Tibial artery (tissue), 4 donors: ENCODE measurements around the gene LGR6.

Source experiments
- DNase-seq, 2 donors: peaks; one replicate each; pipeline ENCODE4 v3.0.0-alpha.2; 2019
- H3K27ac ChIP-seq, 2 donors: fragments of 200-600 bp; sonication (generic) in 1 of 2; 1 replicate in 1 of 2; 2 replicates in 1 of 2; pipeline ENCODE4 v1.5.1; 2018 to 2019; ENCODE audit warnings: mild to moderate bottlenecking in 1 of 2
- H3K27me3 ChIP-seq, 2 donors: fragments of 200-600 bp; sonication (generic) in 1 of 2; one replicate each; pipeline versions ENCODE4 v1.5.1 to v1.6.0; 2016 to 2019
- H3K36me3 ChIP-seq, 3 donors: fragments of 200-600 bp; sonication (generic) in 2 of 3; one replicate each; pipeline ENCODE4 v1.5.1; 2016 to 2019; ENCODE audit warnings: mild to moderate bottlenecking in 2 of 3
- H3K4me1 ChIP-seq, 4 donors: fragments of 200-600 bp; sonication (generic) in 2 of 4; 1 replicate in 3 of 4; 2 replicates in 1 of 4; pipeline ENCODE4 v1.5.1; 2016 to 2019
- H3K4me3 ChIP-seq, 2 donors: fragments of 200-600 bp; sonication (generic) in 1 of 2; 1 replicate in 1 of 2; 2 replicates in 1 of 2; pipeline ENCODE4 v1.5.1; 2018 to 2019; ENCODE audit warnings: mild to moderate bottlenecking in 2 of 2
- H3K9me3 ChIP-seq, 3 donors: fragments of 200-600 bp; sonication (generic) in 1 of 3; one replicate each; pipeline ENCODE4 v1.5.1; 2016 to 2019
- intact Hi-C: fragments of 100-400 bp; cut with DNase I; formaldehyde crosslinking; loops from one replicate; pipeline ENCODE4 v1.15.0; 2023; ENCODE audit warnings: low total_unique reads
- TF ChIP-seq, protein P1 (sequence below), 2 experiments: fragments of 200-600 bp in 1 of 2; fragments of 450-650 bp in 1 of 2; IDR thresholded peaks; one replicate each; pipeline ENCODE4 v1.5.1; 2017 to 2019; ENCODE audit warnings: antibody characterized with exemption in 2 of 2, mild to moderate bottlenecking in 1 of 2, moderate library complexity in 1 of 2

The LGR6 gene

DNA sequence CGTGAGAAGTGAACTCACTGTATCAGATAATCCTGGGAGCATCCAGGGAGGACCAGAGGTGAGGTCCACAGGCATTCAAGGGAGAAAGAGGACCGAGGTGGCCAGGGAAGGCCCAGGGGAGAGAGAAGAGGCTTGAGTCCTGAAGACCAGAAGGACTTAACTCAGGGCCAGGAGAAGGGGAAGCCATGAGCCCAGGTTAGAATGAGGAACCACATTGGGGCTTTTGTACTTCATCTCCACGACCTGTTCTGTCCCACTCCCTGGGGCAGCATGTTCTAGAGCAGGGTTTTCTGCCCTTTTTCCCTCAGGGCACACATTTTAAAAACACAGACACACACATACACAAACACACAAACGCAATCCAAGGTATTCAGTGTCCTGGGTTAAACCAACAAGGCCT is 8.4 kb downstream of the LGR6 start:
- TF ChIP-seq, protein P1, sequence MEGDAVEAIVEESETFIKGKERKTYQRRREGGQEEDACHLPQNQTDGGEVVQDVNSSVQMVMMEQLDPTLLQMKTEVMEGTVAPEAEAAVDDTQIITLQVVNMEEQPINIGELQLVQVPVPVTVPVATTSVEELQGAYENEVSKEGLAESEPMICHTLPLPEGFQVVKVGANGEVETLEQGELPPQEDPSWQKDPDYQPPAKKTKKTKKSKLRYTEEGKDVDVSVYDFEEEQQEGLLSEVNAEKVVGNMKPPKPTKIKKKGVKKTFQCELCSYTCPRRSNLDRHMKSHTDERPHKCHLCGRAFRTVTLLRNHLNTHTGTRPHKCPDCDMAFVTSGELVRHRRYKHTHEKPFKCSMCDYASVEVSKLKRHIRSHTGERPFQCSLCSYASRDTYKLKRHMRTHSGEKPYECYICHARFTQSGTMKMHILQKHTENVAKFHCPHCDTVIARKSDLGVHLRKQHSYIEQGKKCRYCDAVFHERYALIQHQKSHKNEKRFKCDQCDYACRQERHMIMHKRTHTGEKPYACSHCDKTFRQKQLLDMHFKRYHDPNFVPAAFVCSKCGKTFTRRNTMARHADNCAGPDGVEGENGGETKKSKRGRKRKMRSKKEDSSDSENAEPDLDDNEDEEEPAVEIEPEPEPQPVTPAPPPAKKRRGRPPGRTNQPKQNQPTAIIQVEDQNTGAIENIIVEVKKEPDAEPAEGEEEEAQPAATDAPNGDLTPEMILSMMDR (IDR thresholded peaks at IDR 0.05): no peak
- intact Hi-C loops: no loop called here
- Histone ChIP-seq H3K4me3 (no peak overlapping the region), H3K36me3 (no peaks in the 10 kb centered on the region), H3K27me3 (no peaks in the 10 kb centered on the region), H3K4me1 (peaks cover 0 to 54% (median 42%) of the 10 kb centered on the region in 4 donors), H3K9me3 (no peaks in the 10 kb centered on the region), H3K27ac (peak overlapping the region; percentile 82 to 93)
- no peak for DNase-seq

DNA sequence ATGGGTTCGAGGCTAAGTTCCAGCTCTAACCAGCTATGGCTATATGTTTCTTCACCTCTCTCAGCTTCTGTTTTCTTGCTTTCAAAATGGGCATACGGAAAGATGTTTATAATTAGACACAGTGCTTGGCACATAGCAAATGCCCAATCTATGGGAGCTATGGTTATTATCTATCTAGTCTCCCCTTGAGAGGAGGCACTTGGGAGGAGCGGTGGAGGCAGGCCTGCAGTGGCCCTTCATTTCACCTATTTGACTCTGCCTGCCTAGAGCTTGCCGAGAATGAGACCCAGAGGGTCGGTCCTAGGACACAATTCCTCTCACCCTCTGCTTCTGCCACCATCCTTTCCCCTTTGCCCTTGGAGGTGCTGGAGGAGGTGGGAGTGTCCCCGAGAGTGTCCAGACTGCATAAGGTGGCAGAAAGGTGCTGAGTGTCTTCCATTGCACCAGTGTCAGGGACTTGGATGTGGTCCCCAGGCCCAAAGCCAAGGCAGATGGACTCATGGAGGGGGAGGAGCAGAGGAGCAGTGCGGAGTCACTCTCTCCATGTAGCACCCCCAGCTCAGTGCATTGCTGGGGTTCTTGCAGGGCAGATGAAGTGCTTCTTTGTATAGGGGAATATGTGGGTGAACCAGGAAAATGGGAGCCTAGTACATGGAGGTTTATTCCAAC is 9.0 kb downstream of the LGR6 start:
- DNase-seq: no peak
- Histone ChIP-seq H3K4me1 (peaks cover 0 to 61% (median 49%) of the 10 kb centered on the region in 4 donors), H3K4me3 (no peak overlapping the region), H3K27me3 (no peaks in the 10 kb centered on the region), H3K9me3 (no peaks in the 10 kb centered on the region), H3K27ac (peak overlapping the region; percentile 82 to 93), H3K36me3 (no peaks in the 10 kb centered on the region)
- TF ChIP-seq, protein P1 (IDR thresholded peaks at IDR 0.05): no peak
- intact Hi-C loops: no loop called here

DNA sequence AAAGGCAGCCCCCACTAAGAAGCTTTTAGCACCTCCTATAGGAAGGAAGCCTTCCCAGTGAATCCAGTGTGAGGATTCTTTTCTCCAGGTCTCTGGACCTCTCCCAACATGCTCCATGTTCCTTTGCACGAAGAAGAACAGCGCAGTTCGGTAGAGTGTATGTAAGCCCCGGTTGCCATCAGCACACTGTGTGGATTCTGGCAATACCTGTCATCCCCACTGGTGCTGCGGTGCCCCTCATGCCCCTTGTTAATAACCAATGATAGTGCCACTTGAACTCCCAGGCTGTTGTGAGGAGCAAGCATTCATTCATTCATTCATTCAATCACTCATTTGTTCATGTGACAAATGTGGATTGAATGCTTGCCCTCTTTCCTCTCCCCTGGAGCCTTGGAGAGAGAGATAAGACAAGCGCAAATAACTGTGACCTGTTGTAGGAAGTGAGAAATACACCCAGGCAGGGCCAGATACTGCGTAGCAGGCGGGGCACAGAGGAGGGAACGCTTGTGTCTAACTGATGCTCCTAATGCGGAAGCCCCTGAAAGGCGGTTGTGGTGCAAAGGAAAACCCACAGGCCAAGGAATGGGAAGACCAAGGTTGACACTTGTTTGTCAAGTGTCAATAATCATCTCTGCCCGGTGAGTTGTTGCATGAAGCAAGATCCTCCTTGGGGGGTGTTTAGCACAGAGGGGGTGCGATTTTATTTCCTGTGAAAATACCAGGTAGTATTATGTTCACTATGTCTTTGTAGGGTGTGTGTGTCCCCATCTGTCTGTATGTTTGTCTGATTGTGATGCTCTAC is 9.8 kb downstream of the LGR6 start:
- H3K27ac ChIP-seq: peak overlapping the region in 1 of 2 donors; percentile 93
- H3K4me3 ChIP-seq: no peak overlapping the region
- TF ChIP-seq, protein P1 (IDR thresholded peaks at IDR 0.05): no peak
- no peaks in the 10 kb centered on the region for H3K36me3 ChIP-seq
- H3K4me1 ChIP-seq: peaks cover 0 to 66% (median 51%) of the 10 kb centered on the region in 4 donors
- H3K9me3 ChIP-seq: no peaks in the 10 kb centered on the region
- no peaks in the 10 kb centered on the region for H3K27me3 ChIP-seq
- intact Hi-C loops: no loop called here
- DNase-seq: no peak

DNA sequence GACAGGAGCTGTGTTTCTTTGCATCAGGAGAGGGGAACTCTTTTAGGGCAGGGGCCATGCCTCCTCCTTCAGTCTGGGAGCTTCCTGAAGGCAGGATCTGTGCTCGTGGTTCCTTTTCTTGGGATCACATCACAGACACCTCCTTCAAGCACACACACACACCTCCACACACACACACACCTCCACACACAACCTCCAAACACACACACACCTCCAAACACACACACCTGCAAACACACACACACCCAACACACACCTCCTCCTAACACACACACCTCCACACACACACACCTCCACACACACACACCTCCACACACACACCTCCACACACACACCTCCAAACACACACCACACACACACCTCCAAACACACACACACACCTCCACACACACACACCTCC is 10.5 kb downstream of the LGR6 start:
- TF ChIP-seq, protein P1 (IDR thresholded peaks at IDR 0.05): no peak
- Histone ChIP-seq H3K36me3 (no peaks in the 10 kb centered on the region), H3K9me3 (no peaks in the 10 kb centered on the region), H3K4me3 (no peak overlapping the region), H3K27me3 (no peaks in the 10 kb centered on the region), H3K4me1 (peaks cover 0 to 62% (median 48%) of the 10 kb centered on the region in 4 donors), H3K27ac (no peak overlapping the region)
- no peak for DNase-seq
- intact Hi-C loops: no loop called here

DNA sequence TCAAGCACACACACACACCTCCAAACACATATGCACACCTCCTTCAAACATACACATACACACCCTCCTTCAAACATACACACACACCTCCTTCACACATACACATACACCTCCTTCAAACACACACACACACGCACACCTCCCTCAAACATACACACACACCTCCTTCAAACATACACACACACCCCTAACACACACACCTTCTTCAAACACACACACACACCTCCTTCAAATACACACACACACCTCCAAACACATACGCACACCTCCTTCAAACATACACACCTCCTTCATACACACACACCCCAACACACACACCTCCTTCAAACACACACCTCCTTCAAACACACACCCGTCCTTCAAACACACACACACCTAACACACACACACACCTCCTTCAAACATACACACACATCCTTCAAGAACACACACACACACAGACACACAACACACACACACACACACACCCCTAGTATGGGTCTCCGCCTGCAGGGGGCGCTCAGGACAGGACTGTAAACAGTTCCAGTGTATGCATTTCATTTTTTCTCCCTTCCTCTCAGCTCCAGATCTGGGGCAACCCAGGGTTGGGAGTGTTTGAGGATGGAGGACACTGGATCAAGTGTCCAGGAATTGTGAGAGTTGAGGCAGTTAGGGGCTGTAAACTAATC is 12.1 kb downstream of the LGR6 start:
- no peaks in the 10 kb centered on the region for H3K9me3 ChIP-seq
- no peaks in the 10 kb centered on the region for H3K36me3 ChIP-seq
- H3K4me1 ChIP-seq: peaks cover 0 to 46% (median 33%) of the 10 kb centered on the region in 4 donors
- no peaks in the 10 kb centered on the region for H3K27me3 ChIP-seq
- H3K27ac ChIP-seq: no peak overlapping the region
- no peak for DNase-seq
- TF ChIP-seq, protein P1 (IDR thresholded peaks at IDR 0.05): peak; percentile 5 to 11
- H3K4me3 ChIP-seq: no peak overlapping the region
- intact Hi-C loops: no loop called here
